Transverse colon (tissue), 4 donors: ENCODE results near the gene CAPN11. TPM values are rescaled to one million over a fixed set of nuclear protein-coding genes. Genes with fewer than 3 reads are reported as not detected.

ENCODE experiments used
- DNase-seq: peaks from one replicate; pipeline ENCODE4 v3.0.0-alpha.2; 2019
- H3K27ac ChIP-seq, 4 donors: fragments of 200-600 bp; sonication (generic); 2 replicates each; pipeline ENCODE4 v1.5.1; 2016 to 2018; ENCODE audit warnings: inconsistent platforms in 4 of 4
- H3K27me3 ChIP-seq: fragments of 200-600 bp; sonication (generic); 2 replicates; pipeline ENCODE4 v1.5.1; 2017; ENCODE audit warnings: inconsistent platforms
- H3K36me3 ChIP-seq, 4 donors: fragments of 200-600 bp; sonication (generic); 2 replicates each; pipeline ENCODE4 v1.5.1; 2017 to 2019; ENCODE audit warnings: inconsistent platforms in 4 of 4
- H3K4me1 ChIP-seq, 4 donors: fragments of 200-600 bp; sonication (generic); 2 replicates each; pipeline ENCODE4 v1.5.1; 2017 to 2020; ENCODE audit warnings: inconsistent platforms in 4 of 4
- H3K4me3 ChIP-seq, 4 donors: fragments of 200-600 bp; sonication (generic); 1 replicate in 1 of 4; 2 replicates in 3 of 4; pipeline versions ENCODE4 v1.5.1 to v1.6.1; 2017 to 2019; ENCODE audit warnings: inconsistent platforms in 4 of 4
- H3K9me3 ChIP-seq, 2 donors: fragments of 200-600 bp; sonication (generic); 2 replicates each; pipeline ENCODE4 v1.5.1; 2017 to 2019; ENCODE audit warnings: inconsistent platforms in 2 of 2
- CTCF ChIP-seq, 5 experiments: fragments of 200-600 bp in 3 of 5; fragments of 450-650 bp in 2 of 5; sonication (generic) in 3 of 5; IDR thresholded peaks; 1 replicate in 2 of 5; 2 replicates in 3 of 5; pipeline ENCODE4 v1.5.1; 2016 to 2017; ENCODE audit warnings: antibody characterized with exemption in 5 of 5, inconsistent platforms in 3 of 5, mild to moderate bottlenecking in 2 of 5, moderate library complexity in 1 of 5
- EP300 ChIP-seq: sonication (generic); formaldehyde crosslinking; IDR thresholded peaks from one replicate; pipeline ENCODE4 v1.6.1; 2017; ENCODE audit warnings: antibody characterized with exemption, low read depth
- POLR2A ChIP-seq: fragments of 450-650 bp; IDR thresholded peaks from one replicate; pipeline ENCODE4 v1.6.1; 2016; ENCODE audit warnings: antibody characterized with exemption, mild to moderate bottlenecking, moderate library complexity
- POLR2AphosphoS5 ChIP-seq, 3 donors: sonication (generic); formaldehyde crosslinking; IDR thresholded peaks; one replicate each; pipeline ENCODE4 v1.6.1; 2016; ENCODE audit warnings: antibody characterized with exemption in 3 of 3
- WGBS, 2 donors: methylation state at CpG; one replicate each; pipeline ENCODE4 v1.1.5; 2018; ENCODE audit warnings: low coverage in 1 of 2; 5-methylcytosine and 5-hydroxymethylcytosine counted together
- in situ Hi-C, 4 donors: fragments of 200-750 bp; cut with MboI; loops; one replicate each; pipeline versions ENCODE4 v1.15.0 to v1.15.1; 2017; ENCODE audit warnings: low sequenced_read_pairs in 3 of 4, low pct_ligation_motif_present in 1 of 4, low pct_unique_long_range_greater_than_20kb in 1 of 4
- intact Hi-C: fragments of 100-400 bp; cut with DNase I; formaldehyde crosslinking; loops from one replicate; pipeline ENCODE4 v1.15.1; 2023; ENCODE audit warnings: low total_unique reads
- total RNA-seq, 4 donors: library from RNA; depleted of rRNA; stranded (reverse); fragments of >200 nt; gene quantifications; one replicate each; pipeline ENCODE4 v1.1.0, GENCODE V29; 2016

The CAPN11 gene
- total RNA-seq, 4 donors from 2014 or later: 1.6 to 19.8 (median 4.9) TPM; not detected in 1

GRCh38 chr6:44224965-44225305 is 66.3 kb downstream of the CAPN11 start:
- peak overlapping the region in 1 of 4 donors; percentile 79 for H3K4me3 ChIP-seq
- H3K27me3 ChIP-seq: peaks cover 4% of the 10 kb centered on the region
- TF ChIP-seq POLR2A: no peak
- TF ChIP-seq EP300: no peak
- TF ChIP-seq CTCF (IDR thresholded peaks at IDR 0.05): no peak
- TF ChIP-seq POLR2AphosphoS5 (IDR thresholded peaks at IDR 0.05): no peak
- DNase-seq: no peak
- intact Hi-C loops: no loop called here
- WGBS, 2 donors: 83% methylated on average over 4 of the region's 4 CpGs; no CpG with 5 or more reads in 1 of the 2 donors
- peaks cover 34 to 80% (median 53%) of the 10 kb centered on the region in 4 donors for H3K4me1 ChIP-seq
- H3K27ac ChIP-seq: peak overlapping the region; percentile 2 to 94 (median 86)
- in situ Hi-C loops: no loop called here
- no peaks in the 10 kb centered on the region for H3K36me3 ChIP-seq
- no peaks in the 10 kb centered on the region for H3K9me3 ChIP-seq

- Histone ChIP-seq H3K27me3 (peaks cover 4% of the 10 kb centered on the region), H3K4me1 (peaks cover 35 to 73% (median 51%) of the 10 kb centered on the region in 4 donors), H3K9me3 (no peaks in the 10 kb centered on the region), H3K4me3 (no peak overlapping the region), H3K27ac (peak overlapping the region; percentile 33 to 94 (median 86)), H3K36me3 (no peaks in the 10 kb centered on the region)
- no peak for DNase-seq
- in situ Hi-C loops (no loop called here), intact Hi-C loops (no loop called here)
- TF ChIP-seq POLR2A (no peak), CTCF (IDR thresholded peaks at IDR 0.05) (no peak), EP300 (no peak), POLR2AphosphoS5 (IDR thresholded peaks at IDR 0.05) (no peak)
- WGBS, 2 donors: 67 to 86% methylated on average over 1 to 8 of the region's 8 CpGs
Observed at GRCh38 chr6:44225579-44226325, 67.1 kb downstream of the CAPN11 start.

- Histone ChIP-seq H3K4me1 (peaks cover 27 to 65% (median 43%) of the 10 kb centered on the region in 4 donors), H3K36me3 (no peaks in the 10 kb centered on the region), H3K9me3 (no peaks in the 10 kb centered on the region), H3K4me3 (no peak overlapping the region), H3K27ac (peak overlapping the region; percentile 33 to 94 (median 86)), H3K27me3 (peaks cover 4% of the 10 kb centered on the region)
- 52 to 71% methylated on average over 3 to 15 of the region's 15 CpGs for WGBS, 2 donors
- no peak for DNase-seq
- no peak for TF ChIP-seq POLR2AphosphoS5 (IDR thresholded peaks at IDR 0.05)
- no peak for TF ChIP-seq EP300
- no peak for TF ChIP-seq CTCF (IDR thresholded peaks at IDR 0.05)
- no peak for TF ChIP-seq POLR2A
- intact Hi-C loops: no loop called here
- in situ Hi-C loops: no loop called here
Observed at GRCh38 chr6:44226368-44227147, 67.9 kb downstream of the CAPN11 start.

GRCh38 chr6:44227148-44227793 is 68.7 kb downstream of the CAPN11 start:
- H3K9me3 ChIP-seq: no peaks in the 10 kb centered on the region
- H3K4me1 ChIP-seq: peaks cover 22 to 58% (median 36%) of the 10 kb centered on the region in 4 donors
- H3K36me3 ChIP-seq: no peaks in the 10 kb centered on the region
- H3K27ac ChIP-seq: peak overlapping the region; percentile 22 to 94 (median 86)
- TF ChIP-seq POLR2AphosphoS5 (IDR thresholded peaks at IDR 0.05) (no peak), POLR2A (no peak), EP300 (no peak), CTCF (IDR thresholded peaks at IDR 0.05) (no peak)
- intact Hi-C loops (no loop called here), in situ Hi-C loops (no loop called here)
- H3K4me3 ChIP-seq: no peak overlapping the region
- H3K27me3 ChIP-seq: peaks cover 4% of the 10 kb centered on the region
- DNase-seq: no peak
- WGBS, 2 donors: 65% methylated on average over 7 of the region's 7 CpGs; no CpG with 5 or more reads in 1 of the 2 donors
